Stimulated activated CD4-positive, alpha-beta T cell treated with anti-CD3 and anti-CD28 coated beads, Interleukin-15, amount 100 ng/mL, for 1 hour (primary cell): Measurements from ENCODE around the gene MET.
"Not testable (repeated sequence)": the region's sequence is repeated elsewhere in the genome, so short reads cannot be mapped to it uniquely, and the experiment has no call there.

Experiments used
- DNase-seq, 2 donors: peaks; one replicate each; pipeline ENCODE4 v3.0.0-alpha.2; 2020; ENCODE audit warnings: low read depth in 1 of 2, low spot score in 1 of 2

The MET gene

GRCh38 chr7:116806046-116806944 is 134.3 kb downstream of the MET start:
- no peak for DNase-seq

- DNase-seq: no peak
Measured at GRCh38 chr7:116807011-116807560, 135.1 kb downstream of the MET start.

- DNase-seq: no peak
Measured at GRCh38 chr7:116809636-116810266, 137.8 kb downstream of the MET start.

- DNase-seq: no peak
Measured at GRCh38 chr7:116810267-116811116, 138.5 kb downstream of the MET start.

- DNase-seq: no peak
Measured at GRCh38 chr7:116811768-116812167, 139.8 kb downstream of the MET start.

GRCh38 chr7:116812860-116813259 is 140.9 kb downstream of the MET start:
- DNase-seq: no peak

GRCh38 chr7:116813371-116813770 is 141.4 kb downstream of the MET start:
- DNase-seq: not testable (repeated sequence)

GRCh38 chr7:116815041-116815440 is 143.0 kb downstream of the MET start:
- DNase-seq: no peak

GRCh38 chr7:116820149-116820548 is 148.2 kb downstream of the MET start:
- no peak for DNase-seq

GRCh38 chr7:116821647-116822046 is 149.7 kb downstream of the MET start:
- not testable (repeated sequence) for DNase-seq

- no peak for DNase-seq
Measured at GRCh38 chr7:116824449-116824848, 152.5 kb downstream of the MET start.

- DNase-seq: no peak
Measured at GRCh38 chr7:116828281-116828680, 156.3 kb downstream of the MET start.

GRCh38 chr7:116829041-116829440 is 157.0 kb downstream of the MET start:
- no peak for DNase-seq

- no peak for DNase-seq
Measured at GRCh38 chr7:116829493-116829892, 157.5 kb downstream of the MET start.

- no peak for DNase-seq
Measured at GRCh38 chr7:116832692-116833091, 160.7 kb downstream of the MET start.

- DNase-seq: no peak
Measured at GRCh38 chr7:116834815-116835504, 163.0 kb downstream of the MET start.

- DNase-seq: no peak
Measured at GRCh38 chr7:116836048-116836447, 164.1 kb downstream of the MET start.

- DNase-seq: no peak
Measured at GRCh38 chr7:116836911-116837310, 164.9 kb downstream of the MET start.

- no peak for DNase-seq
Measured at GRCh38 chr7:116837586-116837985, 165.6 kb downstream of the MET start.

GRCh38 chr7:116840256-116840655 is 168.3 kb downstream of the MET start:
- DNase-seq: no peak

GRCh38 chr7:116842371-116842770 is 170.4 kb downstream of the MET start:
- no peak for DNase-seq
